ENCODE data around the gene ZFPM1. TPM values are rescaled to one million over a fixed set of nuclear protein-coding genes. Genes with fewer than 3 reads are reported as not detected.

The ZFPM1 gene
- total RNA-seq, 1 donor from 2014 or later: 5.6 TPM

- H3K4me3 ChIP-seq: no peak overlapping the region
- H3K27me3 ChIP-seq (ENCODE audit: low read depth): peaks cover 32% of the 10 kb centered on the region
- intact Hi-C loops (cut with DNase I): no loop called here
- TF ChIP-seq CTCF (IDR thresholded peaks at IDR 0.05): no peak
- DNase-seq (no peak), ATAC-seq (no peak)
- no peak overlapping the region for H3K27ac ChIP-seq
- peaks cover 14% of the 10 kb centered on the region for H3K9me3 ChIP-seq
- H3K4me1 ChIP-seq: peaks cover 9% of the 10 kb centered on the region
- H3K36me3 ChIP-seq: no peaks in the 10 kb centered on the region
Observed at GRCh38 chr16:88539261-88539651, 86.2 kb downstream of the ZFPM1 start.

- Histone ChIP-seq H3K27me3 (ENCODE audit: low read depth) (peaks cover 33% of the 10 kb centered on the region), H3K9me3 (peaks cover 14% of the 10 kb centered on the region), H3K4me1 (peaks cover 8% of the 10 kb centered on the region), H3K27ac (no peak overlapping the region), H3K36me3 (no peaks in the 10 kb centered on the region), H3K4me3 (no peak overlapping the region)
- no peak for ATAC-seq
- TF ChIP-seq CTCF (IDR thresholded peaks at IDR 0.05): no peak
- DNase-seq: no peak
- intact Hi-C loops (cut with DNase I): no loop called here
Observed at GRCh38 chr16:88539652-88540345, 86.7 kb downstream of the ZFPM1 start.

DNA sequence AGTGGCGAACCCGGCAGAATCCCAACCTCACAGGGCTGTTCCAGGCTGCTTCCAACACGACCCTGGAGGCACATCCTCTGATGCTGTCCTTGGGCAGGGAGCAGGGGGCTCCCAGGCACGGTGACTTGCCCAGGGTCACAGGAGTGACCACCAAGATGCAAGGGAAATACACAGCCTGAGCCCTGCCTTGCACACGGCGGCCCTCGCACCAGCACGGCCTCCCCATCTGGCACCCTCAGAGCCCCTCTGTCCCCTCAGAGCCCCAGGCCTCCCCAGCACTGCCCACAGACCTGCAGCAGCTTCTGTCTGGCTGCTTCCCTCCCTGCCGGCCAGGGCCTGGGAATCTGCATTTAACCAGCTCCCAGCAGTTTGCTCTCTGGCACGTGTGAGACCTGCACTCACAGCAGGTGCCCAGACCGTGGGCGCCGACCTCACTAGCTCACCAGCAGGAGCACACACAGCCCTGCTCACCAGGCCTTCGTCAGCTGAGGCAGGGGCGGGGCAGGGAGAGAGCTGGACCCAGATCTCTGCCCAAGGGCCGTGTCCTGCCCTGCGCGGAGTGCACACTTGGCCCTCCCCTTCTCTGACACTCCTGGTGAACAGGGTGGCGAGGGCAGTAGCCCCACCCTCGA lies 87.4 kb downstream of the ZFPM1 start:
- ATAC-seq (no peak), DNase-seq (no peak)
- Histone ChIP-seq H3K4me3 (no peak overlapping the region), H3K27me3 (ENCODE audit: low read depth) (peaks cover 39% of the 10 kb centered on the region), H3K4me1 (peaks cover 2% of the 10 kb centered on the region), H3K27ac (no peak overlapping the region), H3K36me3 (no peaks in the 10 kb centered on the region), H3K9me3 (peaks cover 14% of the 10 kb centered on the region)
- intact Hi-C loops (cut with DNase I): no loop called here
- no peak for TF ChIP-seq CTCF (IDR thresholded peaks at IDR 0.05)

DNA sequence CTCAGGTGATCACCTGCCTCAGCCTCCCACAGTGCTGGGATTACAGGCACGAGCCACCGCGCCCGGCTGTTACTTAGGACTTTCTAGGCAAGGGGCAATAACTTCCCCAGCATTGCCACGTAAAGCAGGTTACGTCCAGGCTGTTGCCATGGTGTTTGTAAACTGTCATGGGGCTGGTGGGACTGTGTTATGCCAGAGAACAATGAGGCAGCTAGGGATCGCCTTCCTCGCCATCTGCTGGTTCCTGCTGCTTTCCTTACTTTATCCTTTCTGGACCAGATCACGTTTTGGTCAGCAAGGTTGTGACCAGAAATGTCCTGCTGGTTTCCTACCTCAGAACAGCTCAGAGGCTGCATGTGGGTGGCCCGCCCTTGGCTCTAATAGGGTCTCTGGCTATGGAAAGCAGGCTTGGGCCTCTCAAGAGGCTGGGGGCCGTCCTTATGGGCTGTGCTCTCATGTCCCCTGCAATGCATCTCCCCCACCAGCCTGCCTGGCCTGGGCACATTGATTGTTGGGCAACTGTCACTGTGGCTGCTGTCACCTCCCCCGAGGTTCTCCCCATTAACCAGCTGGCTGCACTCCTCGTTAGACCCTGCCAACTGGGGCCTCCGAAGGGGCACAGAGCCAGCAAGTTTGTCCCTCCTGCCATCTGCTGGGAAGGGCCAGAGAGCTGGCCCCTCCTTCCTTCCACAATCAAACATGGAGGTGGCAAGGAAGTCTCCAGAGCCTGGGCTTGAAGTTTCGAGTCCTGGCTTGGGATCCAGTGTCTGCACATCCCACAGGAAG lies 88.9 kb downstream of the ZFPM1 start:
- Histone ChIP-seq H3K9me3 (peaks cover 14% of the 10 kb centered on the region), H3K36me3 (no peaks in the 10 kb centered on the region), H3K4me1 (no peaks in the 10 kb centered on the region), H3K27me3 (ENCODE audit: low read depth) (peaks cover 51% of the 10 kb centered on the region), H3K27ac (no peak overlapping the region), H3K4me3 (no peak overlapping the region)
- ATAC-seq: no peak
- no peak for TF ChIP-seq CTCF (IDR thresholded peaks at IDR 0.05)
- DNase-seq: no peak
- intact Hi-C loops (cut with DNase I): no loop called here

GRCh38 chr16:88543230-88543813 lies 90.2 kb downstream of the ZFPM1 start:
- H3K36me3 ChIP-seq: no peaks in the 10 kb centered on the region
- H3K4me1 ChIP-seq: no peaks in the 10 kb centered on the region
- peaks cover 14% of the 10 kb centered on the region for H3K9me3 ChIP-seq
- ATAC-seq: no peak
- peaks cover 55% of the 10 kb centered on the region for H3K27me3 ChIP-seq (ENCODE audit: low read depth)
- DNase-seq: no peak
- intact Hi-C loops (cut with DNase I): no loop called here
- H3K27ac ChIP-seq: no peak overlapping the region
- no peak for TF ChIP-seq CTCF (IDR thresholded peaks at IDR 0.05)
- H3K4me3 ChIP-seq: no peak overlapping the region

Data from lower lobe of right lung (tissue), 2 donors.